Activated CD8-positive, alpha-beta memory T cell treated with anti-CD3 and anti-CD28 coated beads for 4 hours (primary cell): ENCODE data around the gene DXO.
A peak's percentile ranks its signal among the peaks of the same experiment; 100 is the strongest.
"Not testable (repeated sequence)": the region's sequence is repeated elsewhere in the genome, so short reads cannot be mapped to it uniquely, and the experiment has no call there.

Source experiments
- DNase-seq, 2 donors: peaks; one replicate each; pipeline ENCODE4 v3.0.0-alpha.2; 2020; ENCODE audit warnings: low read depth in 2 of 2

The DXO gene

GRCh38 chr6:31971993-31972708, at the start of gene DXO:
Gene DXO (minus strand): TSS chr6:31972138. CDS start chr6:31971675, 463 bp downstream.
- peak; percentile 97 to 98 for DNase-seq

GRCh38 chr6:32014547-32014946, 42.6 kb upstream of the DXO start, which contains the start of gene C4B:
Gene C4B (plus strand): TSS chr6:32014795. CDS start chr6:32014846, 51 bp downstream.
- DNase-seq = not testable (repeated sequence)

- DNase-seq = not testable (repeated sequence)
Measured at GRCh38 chr6:32013738-32014137, 41.8 kb upstream of the DXO start.

GRCh38 chr6:32012941-32013617, 41.1 kb upstream of the DXO start:
- not testable (repeated sequence) for DNase-seq

GRCh38 chr6:32010856-32011530, 39.1 kb upstream of the DXO start:
- DNase-seq = not testable (repeated sequence)

GRCh38 chr6:32009537-32009936, 37.6 kb upstream of the DXO start:
- DNase-seq = not testable (repeated sequence)

- not testable (repeated sequence) for DNase-seq
Measured at GRCh38 chr6:32008616-32009015, 36.7 kb upstream of the DXO start.

- DNase-seq = not testable (repeated sequence)
Measured at GRCh38 chr6:32008037-32008436, 36.1 kb upstream of the DXO start.

GRCh38 chr6:32007086-32007485, 35.1 kb upstream of the DXO start:
- DNase-seq = not testable (repeated sequence)

GRCh38 chr6:32005991-32006529, 34.1 kb upstream of the DXO start:
- DNase-seq = not testable (repeated sequence)

GRCh38 chr6:32005538-32005880, 33.6 kb upstream of the DXO start:
- not testable (repeated sequence) for DNase-seq

GRCh38 chr6:32004864-32005537, 33.1 kb upstream of the DXO start:
- DNase-seq = not testable (repeated sequence)

GRCh38 chr6:32004393-32004792, 32.5 kb upstream of the DXO start:
- DNase-seq = not testable (repeated sequence)

- not testable (repeated sequence) for DNase-seq
Measured at GRCh38 chr6:32003301-32003700, 31.4 kb upstream of the DXO start.

GRCh38 chr6:32002546-32003268, 30.8 kb upstream of the DXO start:
- DNase-seq = not testable (repeated sequence)

GRCh38 chr6:31996385-31996784, 24.4 kb upstream of the DXO start:
- DNase-seq = not testable (repeated sequence)

- not testable (repeated sequence) for DNase-seq
Measured at GRCh38 chr6:31994421-31994820, 22.5 kb upstream of the DXO start.

GRCh38 chr6:31989363-31989762, 17.4 kb upstream of the DXO start:
- DNase-seq = not testable (repeated sequence)

- DNase-seq = not testable (repeated sequence)
Measured at GRCh38 chr6:31981744-31982143, 9.8 kb upstream of the DXO start, which contains the start of gene C4A. Gene C4A (plus strand): TSS chr6:31982057. CDS start chr6:31982108, 51 bp downstream.

- not testable (repeated sequence) for DNase-seq
Measured at GRCh38 chr6:31980998-31981397, 9.1 kb upstream of the DXO start.
